Hepatocyte (in vitro differentiated cells): ENCODE results near the gene BMAL1. TPM values are rescaled to one million over a fixed set of nuclear protein-coding genes. Genes with fewer than 3 reads are reported as not detected.

ENCODE experiments used
- DNase-seq: peaks from one replicate; pipeline ENCODE4 v3.0.0-alpha.2; 2016; ENCODE audit warnings: low spot score
- H2AFZ ChIP-seq: fragments of 200-600 bp; sonication (generic); 2 replicates; pipeline ENCODE4 v1.6.0; 2016; ENCODE audit warnings: antibody characterized with exemption, mild to moderate bottlenecking
- H3K27ac ChIP-seq: fragments of 200-600 bp; sonication (generic); 2 replicates; pipeline ENCODE4 v1.5.1; 2016; ENCODE audit warnings: mild to moderate bottlenecking
- H3K27me3 ChIP-seq: fragments of 200-600 bp; sonication (generic); 2 replicates; pipeline ENCODE4 v1.6.1; 2016
- H3K36me3 ChIP-seq: fragments of 200-600 bp; sonication (generic); replicated peaks from 2 replicates; pipeline ENCODE4 v1.5.1; 2016; ENCODE audit warnings: low read depth; ENCODE audit not compliant: insufficient read depth
- H3K4me1 ChIP-seq: fragments of 200-600 bp; sonication (generic); 2 replicates; pipeline ENCODE4 v1.5.1; 2016; ENCODE audit warnings: mild to moderate bottlenecking, moderate library complexity; ENCODE audit not compliant: insufficient read depth
- H3K4me2 ChIP-seq: fragments of 200-600 bp; sonication (generic); 2 replicates; pipeline ENCODE4 v1.6.0; 2016
- H3K4me3 ChIP-seq: fragments of 200-600 bp; sonication (generic); 2 replicates; pipeline ENCODE4 v1.5.1; 2016; ENCODE audit warnings: mild to moderate bottlenecking
- H3K79me2 ChIP-seq: fragments of 200-600 bp; sonication (generic); 2 replicates; pipeline ENCODE4 v1.6.0; 2017; ENCODE audit warnings: mild to moderate bottlenecking
- H3K9me2 ChIP-seq: fragments of 200-600 bp; sonication (generic); replicated peaks from 2 replicates; pipeline ENCODE4 v1.6.0; 2017; ENCODE audit warnings: mild to moderate bottlenecking; ENCODE audit not compliant: insufficient read depth
- H3K9me3 ChIP-seq: fragments of 200-600 bp; sonication (generic); 2 replicates; pipeline ENCODE4 v1.5.1; 2016; ENCODE audit warnings: low read depth, mild to moderate bottlenecking
- H4K20me1 ChIP-seq: fragments of 200-600 bp; sonication (generic); 2 replicates; pipeline ENCODE4 v1.6.0; 2016; ENCODE audit warnings: mild to moderate bottlenecking; ENCODE audit not compliant: insufficient read depth, poor library complexity, severe bottlenecking
- EZH2 ChIP-seq: fragments of 200-600 bp; sonication (generic); IDR thresholded peaks from 2 replicates; pipeline ENCODE4 v1.6.1; 2016; ENCODE audit warnings: antibody characterized with exemption, mild to moderate bottlenecking, borderline replicate concordance
- EZH2phosphoT487 ChIP-seq: fragments of 200-600 bp; sonication (generic); IDR thresholded peaks from one replicate; pipeline ENCODE4 v1.6.1; 2018; ENCODE audit warnings: antibody characterized with exemption, mild to moderate bottlenecking, low read depth, moderate library complexity; ENCODE audit not compliant: unreplicated experiment, severe bottlenecking
- WGBS: methylation state at CpG from one replicate; pipeline ENCODE4 v1.1.6; 2016; ENCODE audit warnings: low lambda C conversion rate; ENCODE audit errors: missing lambda C conversion rate; 5-methylcytosine and 5-hydroxymethylcytosine counted together
- polyA plus RNA-seq: library from polyadenylated mRNA; unstranded; fragments of >200 nt; fragmentation: Nextera tagmentation; extraction: Ambion mirVana; gene quantifications from 2 replicates; pipeline ENCODE4 v1.2.1, GENCODE V29; 2016
- total RNA-seq: library from RNA; depleted of rRNA; stranded (reverse); fragments of >200 nt; gene quantifications from 2 replicates; pipeline ENCODE4 v1.2.3, GENCODE V29; 2014
- TF ChIP-seq, protein P1 (sequence below): fragments of 200-600 bp; sonication (generic); IDR thresholded peaks from 2 replicates; pipeline ENCODE4 v1.5.1; 2016; ENCODE audit warnings: antibody characterized with exemption, mild to moderate bottlenecking; ENCODE audit not compliant: poor library complexity

Gene BMAL1
- total and polyA plus RNA-seq, 2 experiments from 2014 or later: 8.7 to 12.7 TPM

DNA sequence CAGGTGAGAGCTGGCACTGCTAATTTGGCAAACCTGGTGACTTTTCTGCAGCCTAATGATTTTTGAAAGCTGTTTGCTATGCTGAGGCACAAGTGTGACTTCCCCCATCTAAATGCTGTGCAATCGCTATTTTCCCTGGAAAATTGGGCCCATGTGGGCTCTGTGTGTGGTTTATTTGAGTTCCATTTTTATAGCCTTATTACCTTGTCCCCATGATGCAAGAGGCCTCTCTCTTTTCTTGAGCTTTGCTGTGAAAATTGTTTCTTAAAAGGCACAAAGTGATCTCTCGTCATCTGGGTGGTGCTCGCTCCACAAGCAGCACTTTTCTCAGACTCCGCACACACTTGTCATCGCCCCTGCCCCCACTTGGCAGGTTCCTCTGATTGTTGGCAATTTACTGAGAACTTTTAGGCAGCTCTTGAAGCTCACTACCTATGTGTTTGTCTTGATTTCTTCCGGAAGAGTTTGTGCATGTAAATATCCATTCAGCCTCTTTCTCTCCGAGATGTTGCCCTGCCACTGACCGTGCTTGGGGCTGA lies 24.9 kb downstream of the BMAL1 start:
- DNase-seq: no peak
- Histone ChIP-seq H2AFZ (no peak overlapping the region), H3K4me1 (no peaks in the 10 kb centered on the region), H3K36me3 (no peaks in the 10 kb centered on the region), H3K4me2 (no peak overlapping the region), H3K4me3 (no peak overlapping the region), H3K79me2 (no peaks in the 10 kb centered on the region), H3K27me3 (no peaks in the 10 kb centered on the region), H4K20me1 (peaks cover 4% of the 10 kb centered on the region), H3K9me2 (no peaks in the 10 kb centered on the region), H3K9me3 (no peaks in the 10 kb centered on the region), H3K27ac (no peak overlapping the region)
- TF ChIP-seq EZH2phosphoT487 (no peak), EZH2 (no peak)
- TF ChIP-seq, protein P1, sequence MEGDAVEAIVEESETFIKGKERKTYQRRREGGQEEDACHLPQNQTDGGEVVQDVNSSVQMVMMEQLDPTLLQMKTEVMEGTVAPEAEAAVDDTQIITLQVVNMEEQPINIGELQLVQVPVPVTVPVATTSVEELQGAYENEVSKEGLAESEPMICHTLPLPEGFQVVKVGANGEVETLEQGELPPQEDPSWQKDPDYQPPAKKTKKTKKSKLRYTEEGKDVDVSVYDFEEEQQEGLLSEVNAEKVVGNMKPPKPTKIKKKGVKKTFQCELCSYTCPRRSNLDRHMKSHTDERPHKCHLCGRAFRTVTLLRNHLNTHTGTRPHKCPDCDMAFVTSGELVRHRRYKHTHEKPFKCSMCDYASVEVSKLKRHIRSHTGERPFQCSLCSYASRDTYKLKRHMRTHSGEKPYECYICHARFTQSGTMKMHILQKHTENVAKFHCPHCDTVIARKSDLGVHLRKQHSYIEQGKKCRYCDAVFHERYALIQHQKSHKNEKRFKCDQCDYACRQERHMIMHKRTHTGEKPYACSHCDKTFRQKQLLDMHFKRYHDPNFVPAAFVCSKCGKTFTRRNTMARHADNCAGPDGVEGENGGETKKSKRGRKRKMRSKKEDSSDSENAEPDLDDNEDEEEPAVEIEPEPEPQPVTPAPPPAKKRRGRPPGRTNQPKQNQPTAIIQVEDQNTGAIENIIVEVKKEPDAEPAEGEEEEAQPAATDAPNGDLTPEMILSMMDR: no peak
- 79% methylated on average over 8 of the region's 8 CpGs for WGBS

DNA sequence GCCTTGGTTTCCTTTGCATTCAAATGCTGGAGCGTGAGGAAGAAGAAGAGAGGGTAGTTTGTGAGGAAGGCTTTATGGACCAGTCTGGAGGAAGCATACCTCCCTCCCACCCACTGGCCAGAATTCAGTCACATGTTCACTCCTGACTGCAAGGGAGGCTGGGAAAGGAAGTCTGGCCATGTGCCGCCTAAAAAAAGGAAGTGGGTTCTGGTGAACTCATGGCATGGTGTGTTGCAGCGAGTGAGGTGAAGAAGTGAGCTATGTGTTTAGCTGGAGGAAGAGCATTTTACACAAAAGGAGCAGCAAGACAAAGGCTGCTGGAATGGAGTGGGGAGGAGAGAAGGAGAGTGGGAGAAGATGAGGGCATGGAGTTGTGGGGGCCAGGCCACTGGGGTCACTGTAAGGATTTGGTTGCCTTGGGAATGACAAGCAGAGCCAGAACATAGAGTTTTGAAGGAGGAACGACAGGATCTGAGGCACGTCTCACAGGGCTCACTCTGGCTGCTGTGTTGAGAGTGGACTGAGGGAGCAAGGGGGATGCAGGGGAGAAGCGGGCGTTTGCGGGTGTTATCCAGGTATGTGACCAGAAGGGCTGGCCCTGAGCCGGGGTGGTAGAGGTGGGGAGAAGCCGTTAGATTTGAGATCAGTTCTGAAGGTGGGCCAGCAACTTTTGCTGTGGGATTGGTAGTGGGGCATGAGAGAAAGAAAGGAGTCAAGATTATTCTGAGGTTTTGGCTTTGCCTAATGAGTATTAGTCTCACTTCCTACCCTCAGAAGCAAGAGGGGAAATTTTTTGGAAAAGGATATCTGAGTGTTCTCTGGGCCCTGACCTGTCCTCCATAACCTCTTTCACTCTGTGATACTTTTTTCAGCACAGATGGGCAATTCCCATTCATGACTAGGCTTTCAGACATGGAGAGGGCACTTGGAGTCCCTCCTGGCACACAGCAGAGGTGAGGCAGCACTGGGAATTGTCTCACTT lies 26.4 kb downstream of the BMAL1 start:
- Histone ChIP-seq H3K27ac (no peak overlapping the region), H3K4me2 (no peak overlapping the region), H3K4me3 (no peak overlapping the region), H3K79me2 (no peaks in the 10 kb centered on the region), H3K9me2 (no peaks in the 10 kb centered on the region), H3K36me3 (no peaks in the 10 kb centered on the region), H3K27me3 (no peaks in the 10 kb centered on the region), H4K20me1 (no peaks in the 10 kb centered on the region), H3K4me1 (no peaks in the 10 kb centered on the region), H3K9me3 (no peaks in the 10 kb centered on the region), H2AFZ (no peak overlapping the region)
- TF ChIP-seq, protein P1: no peak
- TF ChIP-seq EZH2: no peak
- TF ChIP-seq EZH2phosphoT487: no peak
- WGBS: 81% methylated on average over 10 of the region's 10 CpGs
- no peak for DNase-seq

DNA sequence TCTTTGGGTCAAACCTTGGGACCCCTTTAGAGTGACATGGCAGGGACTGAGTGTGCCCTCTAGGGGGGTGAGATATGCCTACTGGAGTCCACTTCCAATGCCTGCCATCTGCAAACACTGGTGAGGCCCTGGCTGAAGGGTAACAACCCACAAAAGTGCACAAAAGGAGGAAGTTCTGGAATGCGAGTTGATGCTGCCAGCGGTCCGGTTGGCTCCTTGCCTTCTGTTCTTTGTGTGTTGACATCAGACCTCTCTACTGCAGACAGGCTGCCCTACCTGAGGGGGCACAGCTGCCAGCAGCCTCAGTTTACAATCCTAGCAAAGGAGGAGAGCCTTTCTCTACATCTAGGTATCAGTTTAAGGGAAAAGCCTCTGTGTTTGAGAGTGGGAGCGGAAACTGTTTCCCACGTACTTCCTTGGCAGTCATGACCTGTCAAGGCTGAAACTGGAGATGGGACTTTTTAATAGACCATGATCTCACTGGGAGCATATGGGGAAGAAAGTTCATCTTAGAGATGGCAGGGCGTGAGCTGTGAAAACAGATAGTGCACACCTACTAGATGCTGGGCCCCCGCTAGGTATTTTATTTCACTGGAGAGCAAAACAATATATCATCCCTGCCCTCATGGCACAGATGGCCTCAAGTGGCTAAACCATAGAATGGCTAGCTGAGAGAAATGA lies 27.2 kb downstream of the BMAL1 start:
- Histone ChIP-seq H4K20me1 (no peaks in the 10 kb centered on the region), H3K79me2 (no peaks in the 10 kb centered on the region), H3K27me3 (no peaks in the 10 kb centered on the region), H3K4me1 (no peaks in the 10 kb centered on the region), H3K36me3 (no peaks in the 10 kb centered on the region), H3K9me2 (no peaks in the 10 kb centered on the region), H3K4me3 (no peak overlapping the region), H2AFZ (no peak overlapping the region), H3K4me2 (no peak overlapping the region), H3K9me3 (no peaks in the 10 kb centered on the region), H3K27ac (no peak overlapping the region)
- TF ChIP-seq EZH2 (no peak), EZH2phosphoT487 (no peak)
- TF ChIP-seq, protein P1: no peak
- DNase-seq: no peak
- WGBS: 89% methylated on average over 7 of the region's 7 CpGs
